Esophagus squamous epithelium (tissue), 4 donors: ENCODE measurements around the gene HIPK3.

Experiments used
- POLR2A ChIP-seq, 4 donors: fragments of 450-650 bp; IDR thresholded peaks; one replicate each; pipeline ENCODE4 v1.6.1; 2017; ENCODE audit warnings: antibody characterized with exemption in 4 of 4, mild to moderate bottlenecking in 4 of 4, moderate library complexity in 3 of 4
- TF ChIP-seq, protein P1 (sequence below), 6 experiments: fragments of 450-650 bp in 4 of 6; fragments of 200-600 bp in 2 of 6; sonication (generic) in 2 of 6; IDR thresholded peaks; one replicate each; pipeline ENCODE4 v1.5.1; 2016 to 2019; ENCODE audit warnings: antibody characterized with exemption in 6 of 6, mild to moderate bottlenecking in 4 of 6, moderate library complexity in 4 of 6

DNA sequence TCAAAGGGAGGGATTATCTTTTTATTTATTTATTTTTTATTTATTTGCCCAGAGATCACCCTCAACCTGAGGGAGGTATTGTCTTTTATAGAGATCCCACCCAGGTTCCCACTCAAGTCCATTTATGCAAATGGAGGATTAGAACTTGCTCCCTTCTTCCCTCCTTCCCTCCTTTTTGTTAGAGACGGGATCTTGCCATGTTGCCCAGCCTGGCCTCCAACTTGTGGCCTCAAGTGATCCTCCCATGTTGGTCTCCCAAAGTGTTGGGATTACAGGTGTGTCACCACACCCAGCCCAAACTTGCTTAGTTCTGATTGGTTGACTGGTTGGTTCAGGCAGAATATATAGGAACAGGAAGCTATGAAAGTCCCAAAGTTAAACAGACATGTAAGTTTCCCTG lies 51.9 kb downstream of the HIPK3 start:
- TF ChIP-seq, protein P1, sequence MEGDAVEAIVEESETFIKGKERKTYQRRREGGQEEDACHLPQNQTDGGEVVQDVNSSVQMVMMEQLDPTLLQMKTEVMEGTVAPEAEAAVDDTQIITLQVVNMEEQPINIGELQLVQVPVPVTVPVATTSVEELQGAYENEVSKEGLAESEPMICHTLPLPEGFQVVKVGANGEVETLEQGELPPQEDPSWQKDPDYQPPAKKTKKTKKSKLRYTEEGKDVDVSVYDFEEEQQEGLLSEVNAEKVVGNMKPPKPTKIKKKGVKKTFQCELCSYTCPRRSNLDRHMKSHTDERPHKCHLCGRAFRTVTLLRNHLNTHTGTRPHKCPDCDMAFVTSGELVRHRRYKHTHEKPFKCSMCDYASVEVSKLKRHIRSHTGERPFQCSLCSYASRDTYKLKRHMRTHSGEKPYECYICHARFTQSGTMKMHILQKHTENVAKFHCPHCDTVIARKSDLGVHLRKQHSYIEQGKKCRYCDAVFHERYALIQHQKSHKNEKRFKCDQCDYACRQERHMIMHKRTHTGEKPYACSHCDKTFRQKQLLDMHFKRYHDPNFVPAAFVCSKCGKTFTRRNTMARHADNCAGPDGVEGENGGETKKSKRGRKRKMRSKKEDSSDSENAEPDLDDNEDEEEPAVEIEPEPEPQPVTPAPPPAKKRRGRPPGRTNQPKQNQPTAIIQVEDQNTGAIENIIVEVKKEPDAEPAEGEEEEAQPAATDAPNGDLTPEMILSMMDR (IDR thresholded peaks at IDR 0.05) = no peak
- TF ChIP-seq POLR2A (IDR thresholded peaks at IDR 0.05) = no peak
